Heart left ventricle (tissue), 16 donors: ENCODE results near the gene NFIX. TPM values are rescaled to one million over a fixed set of nuclear protein-coding genes. Genes with fewer than 3 reads are reported as not detected.

Experiments
- ATAC-seq, 4 donors: fragments of 200-7000 bp; cut with Tn5 transposase; one replicate each; pipeline ENCODE4 v1.9.1; 2020 to 2022; ENCODE audit warnings: moderate library complexity in 4 of 4, mild to moderate bottlenecking in 3 of 4, moderate number of reproducible peaks in 1 of 4
- DNase-seq, 5 donors: peaks; one replicate each; pipeline ENCODE4 v3.0.0-alpha.2; 2020
- H3K27ac ChIP-seq, 12 donors: fragments of 200-600 bp; sonication (generic) in 4 of 12; one replicate each; pipeline versions ENCODE4 v1.5.0 to v1.8.0; 2016 to 2022; ENCODE audit warnings: mild to moderate bottlenecking in 2 of 12
- H3K27me3 ChIP-seq, 9 donors: fragments of 200-600 bp; sonication (generic) in 2 of 9; one replicate each; pipeline versions ENCODE4 v1.5.1 to v1.8.0; 2016 to 2022; ENCODE audit warnings: mild to moderate bottlenecking in 3 of 9
- H3K36me3 ChIP-seq, 9 donors: fragments of 200-600 bp; sonication (generic) in 2 of 9; one replicate each; pipeline versions ENCODE4 v1.5.0 to v1.8.0; 2018 to 2022; ENCODE audit warnings: mild to moderate bottlenecking in 2 of 9
- H3K4me1 ChIP-seq, 12 donors: fragments of 200-600 bp; sonication (generic) in 4 of 12; one replicate each; pipeline versions ENCODE4 v1.5.0 to v1.8.0; 2016 to 2022; ENCODE audit warnings: mild to moderate bottlenecking in 3 of 12
- H3K4me3 ChIP-seq, 12 donors: fragments of 200-600 bp; sonication (generic) in 4 of 12; one replicate each; pipeline versions ENCODE4 v1.5.0 to v1.8.0; 2017 to 2022; ENCODE audit warnings: mild to moderate bottlenecking in 9 of 12, moderate library complexity in 4 of 12
- H3K9me3 ChIP-seq, 12 donors: fragments of 200-600 bp; sonication (generic) in 4 of 12; one replicate each; pipeline versions ENCODE4 v1.5.0 to v1.8.0; 2016 to 2022; ENCODE audit warnings: mild to moderate bottlenecking in 1 of 12
- POLR2A ChIP-seq, 2 donors: fragments of 450-650 bp; IDR thresholded peaks; one replicate each; pipeline ENCODE4 v1.6.1; 2017; ENCODE audit warnings: antibody characterized with exemption in 2 of 2, mild to moderate bottlenecking in 2 of 2, moderate library complexity in 2 of 2
- WGBS, 4 donors: extraction: QIAGEN DNeasy Blood & Tissue Kit in 2 of 4; methylation state at CpG; one replicate each; pipeline versions ENCODE4 v1.1.5 to v1.1.7; 2013 to 2018; 5-methylcytosine and 5-hydroxymethylcytosine counted together
- intact Hi-C, 10 donors: fragments of 100-400 bp; cut with DNase I; formaldehyde crosslinking; loops; one replicate each; pipeline versions ENCODE4 v1.11.1 to v1.14.2; 2022
- polyA plus RNA-seq, 2 donors: library from polyadenylated mRNA; stranded (reverse); fragments of 200-250 nt; gene quantifications; one replicate each; pipeline ENCODE4 v1.2.3, GENCODE V29; 2013
- total RNA-seq, 9 donors: library from RNA; depleted of rRNA in 2 of 9; stranded (reverse); fragments of >200 nt in 2 of 9; fragmentation: NEBNext Ultra II Directional in 3 of 9; extraction: Animal tissue kit (Norgen Biotek cat#: 25700) in 3 of 9; gene quantifications; one replicate each; pipeline versions ENCODE4 v1.1.0 to v1.2.4, GENCODE V29; 2016 to 2023
- TF ChIP-seq, protein P1 (sequence below), 12 donors: fragments of 200-600 bp; sonication (generic) in 4 of 12; IDR thresholded peaks; one replicate each; pipeline versions ENCODE4 v1.5.0 to v1.8.0; 2018 to 2022; ENCODE audit warnings: antibody characterized with exemption in 12 of 12, mild to moderate bottlenecking in 5 of 12
- donor health status: ischemic (EF 13 %, LVEDD 7.1; RV severe dilation, severe dysfunction).
- donor health status: healthy with polysubstance abuse.
- donor health status: DM: no; HTN: yes; CAD: no.
- donor health status: DM: no; HTN: no; CAD: no.
- donor health status: ischemic (EF 25% LVEDD 6.9; RV normal size, moderate dysfunction).
- donor health status: ischemic (EF 25% LVEDD 5.7; RV mildly dilated, moderate dysfunction).
- donor health status: healthy.
- donor health status: DM: yes; HTN: yes; CAD: no.
- donor health status: ischemic (EF 35%, LVEDD 5.7; RV mildly dilated, moderate dysfunction).
- donor health status: nonischemic (EF 11% LVEDD 7.7; RV severe dilation, severe dysfunction).
- donor health status: DM: yes; HTN: yes; CAD: no.
- donor health status: PGD.
- donor health status: ischemic (EF 29% LVEDD 5.4; RV normal size, mild dysfunction).
- donor health status: nonischemic (EF 23%, LVEDD 6.1; RV moderate dilation, normal function).

The NFIX gene
- total and polyA plus RNA-seq, 11 donors: 42.1 to 147 (median 107) TPM

- H3K27me3 ChIP-seq: no peaks in the 10 kb centered on the region
- TF ChIP-seq POLR2A (IDR thresholded peaks at IDR 0.05): no peak
- TF ChIP-seq, protein P1, sequence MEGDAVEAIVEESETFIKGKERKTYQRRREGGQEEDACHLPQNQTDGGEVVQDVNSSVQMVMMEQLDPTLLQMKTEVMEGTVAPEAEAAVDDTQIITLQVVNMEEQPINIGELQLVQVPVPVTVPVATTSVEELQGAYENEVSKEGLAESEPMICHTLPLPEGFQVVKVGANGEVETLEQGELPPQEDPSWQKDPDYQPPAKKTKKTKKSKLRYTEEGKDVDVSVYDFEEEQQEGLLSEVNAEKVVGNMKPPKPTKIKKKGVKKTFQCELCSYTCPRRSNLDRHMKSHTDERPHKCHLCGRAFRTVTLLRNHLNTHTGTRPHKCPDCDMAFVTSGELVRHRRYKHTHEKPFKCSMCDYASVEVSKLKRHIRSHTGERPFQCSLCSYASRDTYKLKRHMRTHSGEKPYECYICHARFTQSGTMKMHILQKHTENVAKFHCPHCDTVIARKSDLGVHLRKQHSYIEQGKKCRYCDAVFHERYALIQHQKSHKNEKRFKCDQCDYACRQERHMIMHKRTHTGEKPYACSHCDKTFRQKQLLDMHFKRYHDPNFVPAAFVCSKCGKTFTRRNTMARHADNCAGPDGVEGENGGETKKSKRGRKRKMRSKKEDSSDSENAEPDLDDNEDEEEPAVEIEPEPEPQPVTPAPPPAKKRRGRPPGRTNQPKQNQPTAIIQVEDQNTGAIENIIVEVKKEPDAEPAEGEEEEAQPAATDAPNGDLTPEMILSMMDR (IDR thresholded peaks at IDR 0.05): no peak
- peaks cover 0 to 21% (median under 1%) of the 10 kb centered on the region in 12 donors for H3K4me1 ChIP-seq
- ATAC-seq (no peak), DNase-seq (no peak)
- WGBS, 4 donors: 83 to 93% (median 87%) methylated on average over 6 of the region's 6 CpGs
- no peak overlapping the region for H3K4me3 ChIP-seq
- intact Hi-C loops: no loop called here
- H3K9me3 ChIP-seq: no peaks in the 10 kb centered on the region
- peaks cover 0 to 7% (median 0%) of the 10 kb centered on the region in 9 donors for H3K36me3 ChIP-seq
- peak overlapping the region in 1 of 12 donors; percentile 47 for H3K27ac ChIP-seq
Observed at GRCh38 chr19:13127811-13128575, 132.7 kb downstream of the NFIX start.

- no peak for DNase-seq
- Histone ChIP-seq H3K4me1 (peaks cover 0 to 27% (median 6%) of the 10 kb centered on the region in 12 donors), H3K9me3 (no peaks in the 10 kb centered on the region), H3K36me3 (peaks cover 0 to 7% (median 0%) of the 10 kb centered on the region in 9 donors), H3K4me3 (no peak overlapping the region), H3K27me3 (no peaks in the 10 kb centered on the region), H3K27ac (peak overlapping the region in 1 of 12 donors; percentile 47)
- no peak for TF ChIP-seq POLR2A (IDR thresholded peaks at IDR 0.05)
- TF ChIP-seq, protein P1 (IDR thresholded peaks at IDR 0.05): no peak
- intact Hi-C loops: no loop called here
- WGBS, 4 donors: 41 to 80% (median 67%) methylated on average over 1 of the region's 1 CpG; no CpG with 5 or more reads in 1 of the 4 donors
- peak; percentile 27 to 52 (median 38) for ATAC-seq
Observed at GRCh38 chr19:13128583-13128982, 133.3 kb downstream of the NFIX start.

- TF ChIP-seq, protein P1 (IDR thresholded peaks at IDR 0.05): no peak
- ATAC-seq (no peak), DNase-seq (no peak)
- no peak overlapping the region for H3K27ac ChIP-seq
- peaks cover 0 to 7% (median 0%) of the 10 kb centered on the region in 9 donors for H3K36me3 ChIP-seq
- 84 to 100% (median 94%) methylated on average over 1 to 9 of the region's 9 CpGs for WGBS, 4 donors
- H3K4me1 ChIP-seq: peaks cover 0 to 35% (median 7%) of the 10 kb centered on the region in 12 donors
- intact Hi-C loops: no loop called here
- H3K4me3 ChIP-seq: no peak overlapping the region
- no peaks in the 10 kb centered on the region for H3K9me3 ChIP-seq
- H3K27me3 ChIP-seq: no peaks in the 10 kb centered on the region
Observed at GRCh38 chr19:13129384-13129783, 134.1 kb downstream of the NFIX start.

GRCh38 chr19:13130886-13131490 is 135.7 kb downstream of the NFIX start:
- H3K4me1 ChIP-seq: peaks cover 0 to 40% (median 7%) of the 10 kb centered on the region in 12 donors
- DNase-seq (no peak), ATAC-seq (no peak)
- intact Hi-C loops: no loop called here
- 97 to 100% (median 98%) methylated on average over 3 of the region's 3 CpGs for WGBS, 4 donors
- H3K36me3 ChIP-seq: peaks cover 0 to 18% (median 10%) of the 10 kb centered on the region in 9 donors
- H3K9me3 ChIP-seq: no peaks in the 10 kb centered on the region
- H3K27ac ChIP-seq: no peak overlapping the region
- H3K27me3 ChIP-seq: no peaks in the 10 kb centered on the region
- no peak for TF ChIP-seq POLR2A (IDR thresholded peaks at IDR 0.05)
- TF ChIP-seq, protein P1 (IDR thresholded peaks at IDR 0.05): no peak
- no peak overlapping the region for H3K4me3 ChIP-seq
